Measurements from ENCODE around the gene SLC44A1. TPM values are rescaled to one million over a fixed set of nuclear protein-coding genes. Genes with fewer than 3 reads are reported as not detected.

The SLC44A1 gene
- total RNA-seq, result 34.1 and 50.3 TPM in 2 replicates

GRCh38 chr9:105244003-105244733, at the start of gene SLC44A1:
TSS of gene SLC44A1 (plus strand) at chr9:105244651. CDS start at chr9:105244869, 218 bp downstream.

GRCh38 chr9:105447814-105448812, 203.7 kb downstream of the SLC44A1 start, which contains the start of gene FSD1L:
TSS of gene FSD1L (plus strand) at chr9:105448034. CDS start at chr9:105448221, 187 bp downstream.

Other genes with a start within 250 kb of the SLC44A1 start
- gene FSD1L, start 203.4 kb downstream of the SLC44A1 start, total RNA-seq, result 3.6 and 5.8 TPM in 2 replicates

Measured in endothelial cell of coronary artery (primary cell).